Uterus (tissue), 2 donors: ENCODE results near the gene ENO1.
"Not testable (repeated sequence)": the region's sequence is repeated elsewhere in the genome, so short reads cannot be mapped to it uniquely, and the experiment has no call there.

ENCODE experiments used
- POLR2A ChIP-seq, 2 donors: fragments of 450-650 bp; IDR thresholded peaks; one replicate each; pipeline ENCODE4 v1.6.1; 2016; ENCODE audit warnings: antibody characterized with exemption in 2 of 2, mild to moderate bottlenecking in 1 of 2, moderate library complexity in 1 of 2
- TF ChIP-seq, protein P1 (sequence below), 4 experiments: fragments of 200-600 bp in 2 of 4; fragments of 450-650 bp in 2 of 4; sonication (generic) in 2 of 4; IDR thresholded peaks; one replicate each; pipeline ENCODE4 v1.5.1; 2016 to 2019; ENCODE audit warnings: antibody characterized with exemption in 4 of 4, mild to moderate bottlenecking in 2 of 4, moderate library complexity in 1 of 4

DNA sequence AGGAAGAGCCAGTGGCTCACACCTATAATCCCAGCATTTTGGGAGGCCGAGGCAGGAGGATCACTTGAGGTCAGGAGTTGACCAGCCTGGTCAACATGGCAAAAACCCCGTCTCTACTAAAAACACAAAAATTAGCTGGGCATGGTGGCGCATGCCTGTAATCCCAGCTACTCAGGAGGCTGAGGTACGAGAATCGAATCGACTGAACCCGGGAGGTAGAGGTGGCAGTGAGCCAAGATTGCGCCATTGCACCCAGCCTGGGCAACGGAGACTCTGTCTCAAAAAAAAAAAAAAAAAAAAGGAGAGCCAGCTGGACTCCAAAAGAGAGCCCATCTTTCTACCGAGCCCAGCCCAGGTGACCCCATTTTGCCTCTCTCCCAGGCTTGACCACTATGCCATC, 47.8 kb downstream of the ENO1 start:
- TF ChIP-seq, protein P1, sequence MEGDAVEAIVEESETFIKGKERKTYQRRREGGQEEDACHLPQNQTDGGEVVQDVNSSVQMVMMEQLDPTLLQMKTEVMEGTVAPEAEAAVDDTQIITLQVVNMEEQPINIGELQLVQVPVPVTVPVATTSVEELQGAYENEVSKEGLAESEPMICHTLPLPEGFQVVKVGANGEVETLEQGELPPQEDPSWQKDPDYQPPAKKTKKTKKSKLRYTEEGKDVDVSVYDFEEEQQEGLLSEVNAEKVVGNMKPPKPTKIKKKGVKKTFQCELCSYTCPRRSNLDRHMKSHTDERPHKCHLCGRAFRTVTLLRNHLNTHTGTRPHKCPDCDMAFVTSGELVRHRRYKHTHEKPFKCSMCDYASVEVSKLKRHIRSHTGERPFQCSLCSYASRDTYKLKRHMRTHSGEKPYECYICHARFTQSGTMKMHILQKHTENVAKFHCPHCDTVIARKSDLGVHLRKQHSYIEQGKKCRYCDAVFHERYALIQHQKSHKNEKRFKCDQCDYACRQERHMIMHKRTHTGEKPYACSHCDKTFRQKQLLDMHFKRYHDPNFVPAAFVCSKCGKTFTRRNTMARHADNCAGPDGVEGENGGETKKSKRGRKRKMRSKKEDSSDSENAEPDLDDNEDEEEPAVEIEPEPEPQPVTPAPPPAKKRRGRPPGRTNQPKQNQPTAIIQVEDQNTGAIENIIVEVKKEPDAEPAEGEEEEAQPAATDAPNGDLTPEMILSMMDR (IDR thresholded peaks at IDR 0.05): not testable (repeated sequence)
- not testable (repeated sequence) for TF ChIP-seq POLR2A (IDR thresholded peaks at IDR 0.05)
